ENCODE measurements around the gene ADIPOR2.

GRCh38 chr12:1827826-1828805 is 137.2 kb downstream of the ADIPOR2 start:
- TF ChIP-seq POLR2A (IDR thresholded peaks at IDR 0.05) (no peak), CTCF (IDR thresholded peaks at IDR 0.05) (no peak), POLR2AphosphoS5 (IDR thresholded peaks at IDR 0.05; ENCODE audit: insufficient read depth in 1 of 2, low read depth in 1 of 2) (no peak)
